A549 (cell line): ENCODE measurements around the gene EPB41L4B. TPM values are rescaled to one million over a fixed set of nuclear protein-coding genes. Genes with fewer than 3 reads are reported as not detected.
A peak's percentile ranks its signal among the peaks of the same experiment; 100 is the strongest.

ENCODE experiments used
- ATAC-seq, 2 experiments: fragments of 200-7000 bp in 1 of 2; fragments of >200 bp in 1 of 2; cut with Nextera tagmentation in 1 of 2; cut with Tn5 transposase in 1 of 2; 3 replicates each; pipeline versions ENCODE4 v1.8.0 to v1.9.1; 2018 to 2020; ENCODE audit warnings: mild to moderate bottlenecking in 1 of 2, moderate library complexity in 1 of 2
- CTCF ChIA-PET: fragments of 300-600 bp; sonication (Branson Sonifier 250); formaldehyde crosslinking; extraction: SDS; loops from one replicate; lab custom pipeline; 2021; ENCODE audit warnings: antibody characterized with exemption, inconsistent platforms; lab: Yijun Ruan, JAX
- POLR2A ChIA-PET: fragments of 350-600 bp; formaldehyde crosslinking; extraction: SDS; loops from one replicate; lab custom pipeline; 2021; ENCODE audit warnings: antibody characterized with exemption, inconsistent platforms; lab: Yijun Ruan, JAX
- DNase-seq, 2 experiments: peaks; one replicate each; pipeline versions ENCODE4 v3.0.0 to v3.0.0-alpha.2; 2011 to 2016; ENCODE audit warnings: low read depth in 1 of 2, low spot score in 1 of 2
- FAIRE-seq: peaks from 2 replicates; lab custom pipeline; 2011; peaks lifted over from hg19 to GRCh38; lab: Jason Lieb, UNC
- H3K27ac ChIP-seq, 2 experiments: fragments of >200 bp; sonication (Bioruptor Twin); formaldehyde crosslinking; 3 replicates each; pipeline ENCODE4 v1.5.1; 2016 to 2017
- H3K4me1 ChIP-seq: fragments of >200 bp; sonication (Bioruptor Twin); formaldehyde crosslinking; 3 replicates; pipeline ENCODE4 v1.6.1; 2016
- H3K4me2 ChIP-seq: fragments of >200 bp; sonication (Bioruptor Twin); formaldehyde crosslinking; 3 replicates; pipeline ENCODE4 v1.6.1; 2016
- H3K4me3 ChIP-seq: fragments of >200 bp; sonication (Bioruptor Twin); formaldehyde crosslinking; 3 replicates; pipeline ENCODE4 v1.5.1; 2016
- H3K9me3 ChIP-seq: fragments of >200 bp; sonication (Bioruptor Twin); formaldehyde crosslinking; 3 replicates; pipeline ENCODE4 v1.6.1; 2016
- BCL3 ChIP-seq: fragments of >200 bp; sonication (Bioruptor Twin); formaldehyde crosslinking; IDR thresholded peaks from 3 replicates; pipeline ENCODE4 v1.6.1; 2016
- CTCF ChIP-seq: fragments of >200 bp; sonication (Bioruptor Twin); formaldehyde crosslinking; IDR thresholded peaks from 3 replicates; pipeline ENCODE4 v1.5.1; 2016
- EHF ChIP-seq: fragments of 250-450 bp; sonication (Bioruptor Pico); IDR thresholded peaks from 2 replicates; pipeline ENCODE4 v1.5.0; 2020; ENCODE audit warnings: mild to moderate bottlenecking
- EHMT2 ChIP-seq: fragments of 200-600 bp; sonication (generic); IDR thresholded peaks from 2 replicates; pipeline ENCODE4 v1.6.1; 2016; ENCODE audit warnings: antibody characterized with exemption, low read depth, mild to moderate bottlenecking, moderate library complexity
- ELK1 ChIP-seq: fragments of 150-350 bp; IDR thresholded peaks from 2 replicates; pipeline ENCODE4 v1.6.1; 2014; ENCODE audit warnings: low read depth, mild to moderate bottlenecking, low read length
- FOXS1 ChIP-seq: fragments of 250-450 bp; sonication (Bioruptor Pico); IDR thresholded peaks from 2 replicates; pipeline ENCODE4 v1.5.0; 2020; ENCODE audit warnings: mild to moderate bottlenecking, moderate library complexity
- GATA3 ChIP-seq: IDR thresholded peaks from 2 replicates; pipeline ENCODE4 v1.6.1; 2012; ENCODE audit warnings: borderline replicate concordance
- HDAC2 ChIP-seq: fragments of 200-600 bp; sonication (generic); IDR thresholded peaks from 2 replicates; pipeline ENCODE4 v1.6.1; 2016
- HEYL ChIP-seq: fragments of 250-450 bp; sonication (Bioruptor Pico); IDR thresholded peaks from 2 replicates; pipeline ENCODE4 v1.8.0; 2021; ENCODE audit warnings: mild to moderate bottlenecking, moderate library complexity
- HOXA7 ChIP-seq: fragments of 250-450 bp; sonication (Bioruptor Pico); IDR thresholded peaks from 2 replicates; pipeline ENCODE4 v1.5.0; 2020; ENCODE audit warnings: mild to moderate bottlenecking, moderate library complexity
- HOXB13 ChIP-seq: fragments of 250-450 bp; sonication (Bioruptor Pico); IDR thresholded peaks from 2 replicates; pipeline ENCODE4 v1.5.0; 2020; ENCODE audit warnings: low read depth, mild to moderate bottlenecking, moderate library complexity
- KDM1A ChIP-seq: fragments of 200-600 bp; sonication (generic); IDR thresholded peaks from 2 replicates; pipeline ENCODE4 v1.6.1; 2016; ENCODE audit warnings: low read depth, mild to moderate bottlenecking
- KDM5A ChIP-seq: fragments of 200-600 bp; sonication (generic); IDR thresholded peaks from 2 replicates; pipeline ENCODE4 v1.6.1; 2016; ENCODE audit warnings: antibody characterized with exemption, mild to moderate bottlenecking
- MAFK ChIP-seq: fragments of 450-650 bp; IDR thresholded peaks from 2 replicates; pipeline ENCODE4 v1.6.1; 2014; ENCODE audit not compliant: partially characterized antibody
- NPAS2 ChIP-seq: fragments of 250-450 bp; sonication (Bioruptor Pico); IDR thresholded peaks from 2 replicates; pipeline ENCODE4 v1.8.0; 2022; ENCODE audit warnings: mild to moderate bottlenecking, moderate library complexity, borderline replicate concordance
- NR3C1 ChIP-seq: fragments of >200 bp; sonication (Bioruptor Twin); formaldehyde crosslinking; IDR thresholded peaks from 3 replicates; pipeline ENCODE4 v1.6.1; 2017
- PHF8 ChIP-seq: fragments of 200-600 bp; sonication (generic); IDR thresholded peaks from 2 replicates; pipeline ENCODE4 v1.6.1; 2016; ENCODE audit warnings: low read depth, mild to moderate bottlenecking, antibody characterized with exemption, moderate library complexity, borderline replicate concordance
- TP53 ChIP-seq: fragments of 250-450 bp; sonication (Bioruptor Pico); IDR thresholded peaks from 2 replicates; pipeline ENCODE4 v1.5.0; 2021; ENCODE audit warnings: mild to moderate bottlenecking, moderate library complexity
- ZFP36 ChIP-seq: fragments of 450-650 bp; IDR thresholded peaks from 2 replicates; pipeline ENCODE4 v1.6.1; 2014; ENCODE audit warnings: borderline replicate concordance; ENCODE audit not compliant: partially characterized antibody
- ZSCAN20 ChIP-seq: fragments of 250-450 bp; sonication (Bioruptor Pico); IDR thresholded peaks from 2 replicates; pipeline ENCODE4 v1.8.0; 2022; ENCODE audit warnings: mild to moderate bottlenecking, moderate library complexity
- WGBS: methylation state at CpG from one replicate; pipeline ENCODE4 v1.1.6; 2017; ENCODE audit errors: missing lambda C conversion rate; 5-methylcytosine and 5-hydroxymethylcytosine counted together
- polyA plus RNA-seq, 4 experiments: library from polyadenylated mRNA; depleted of rRNA in 3 of 4; stranded (reverse); fragments of >200 nt; fragmentation: RNase III in 1 of 4; extraction: RNeasy Plus Mini Kit Qiagen cat#74134 plus additional on column Dnase treatment in 1 of 4; gene quantifications; 2 replicates in 3 of 4; 3 replicates in 1 of 4; pipeline ENCODE4 v1.2.3, GENCODE V29; 2011 to 2017

Gene EPB41L4B
- polyA plus RNA-seq, 2 of the 4 experiments (the other 2 are of a cell fraction) = 7.9 to 22.0 TPM

- POLR2A ChIA-PET = no interaction called here
These were observed 9.6 kb downstream of the EPB41L4B start for GRCh38 chr9:109311286-109311685.

GRCh38 chr9:109310486-109310901, 10.4 kb downstream of the EPB41L4B start:
- ATAC-seq (no peak; a peak in 1 of 6 replicates), DNase-seq (no peak), FAIRE-seq (no peak)
- Histone ChIP-seq H3K27ac (peak overlapping the region in 1 of 2 experiments; percentile 27; a peak in 3 of 6 replicates), H3K9me3 (no peaks in the 10 kb centered on the region), H3K4me2 (peak overlapping the region; percentile 58), H3K4me1 (peaks cover 81% of the 10 kb centered on the region), H3K4me3 (no peak overlapping the region)
- ChIA-PET CTCF (interaction anchor here (1.3 to 2.2 kb wide), 2 partner anchors 9 to 66 kb away, joined by 5 to 7 read pairs; no protein-coding TSS in a partner anchor), POLR2A (no interaction called here)
- 59% methylated on average over 7 of the region's 7 CpGs for WGBS
- TF ChIP-seq EHMT2 = no peak
- no peak for TF ChIP-seq BCL3
- no peak for TF ChIP-seq KDM5A

More at GRCh38 chr9:109311286-109311685, 9.6 kb downstream of the EPB41L4B start:
- WGBS = 67% methylated on average over 5 of the region's 5 CpGs
- Histone ChIP-seq H3K9me3 (no peaks in the 10 kb centered on the region), H3K27ac (peak overlapping the region in 1 of 2 experiments; percentile 43; a peak in 2 of 6 replicates), H3K4me2 (peak overlapping the region; percentile 58), H3K4me1 (peaks cover 87% of the 10 kb centered on the region), H3K4me3 (no peak overlapping the region)
- CTCF ChIA-PET = no interaction called here
- TF ChIP-seq ZSCAN20 (CRISPR knock-in tag) = no peak
- no peak for TF ChIP-seq HOXB13 (CRISPR knock-in tag)
- TF ChIP-seq EHF = no peak
- no peak for TF ChIP-seq CTCF
- no peak for TF ChIP-seq HDAC2
- TF ChIP-seq HOXA7 (CRISPR knock-in tag) = no peak
- TF ChIP-seq TP53 (CRISPR knock-in tag) = no peak
- TF ChIP-seq GATA3 = no peak
- TF ChIP-seq MAFK = no peak
- no peak for TF ChIP-seq NR3C1
- no peak for TF ChIP-seq ZFP36
- no peak for TF ChIP-seq ELK1
- TF ChIP-seq HEYL = no peak
- no peak for TF ChIP-seq KDM5A
- no peak for TF ChIP-seq KDM1A
- TF ChIP-seq FOXS1 = no peak
- TF ChIP-seq PHF8 = no peak
- no peak for FAIRE-seq
- no peak for ATAC-seq
- no peak for DNase-seq

- H3K4me1 ChIP-seq = peaks cover 76% of the 10 kb centered on the region
- FAIRE-seq (no peak), DNase-seq (no peak), ATAC-seq (no peak)
- H3K4me2 ChIP-seq = no peak overlapping the region
- no peak overlapping the region for H3K4me3 ChIP-seq
- TF ChIP-seq NPAS2 (CRISPR knock-in tag) = no peak
- H3K27ac ChIP-seq = no peak overlapping the region; a peak in 1 of 6 replicates
- POLR2A ChIA-PET = no interaction called here
- WGBS = 94% methylated on average over 6 of the region's 6 CpGs
- CTCF ChIA-PET = interaction anchor here (0.7 to 2.2 kb wide), 6 partner anchors 8 to 125 kb away, joined by 3 to 7 read pairs (median 4); no protein-coding TSS in a partner anchor
- no peaks in the 10 kb centered on the region for H3K9me3 ChIP-seq
These were observed 11.6 kb downstream of the EPB41L4B start for GRCh38 chr9:109309282-109309681.
